Activated T-cell treated with anti-CD3 and anti-CD28 coated beads for 48 hours (primary cell): ENCODE measurements around the gene PAM.

Experiments used
- DNase-seq: peaks from one replicate; pipeline ENCODE4 v3.0.0-alpha.2; 2020; ENCODE audit warnings: low read depth

PAM gene

DNA sequence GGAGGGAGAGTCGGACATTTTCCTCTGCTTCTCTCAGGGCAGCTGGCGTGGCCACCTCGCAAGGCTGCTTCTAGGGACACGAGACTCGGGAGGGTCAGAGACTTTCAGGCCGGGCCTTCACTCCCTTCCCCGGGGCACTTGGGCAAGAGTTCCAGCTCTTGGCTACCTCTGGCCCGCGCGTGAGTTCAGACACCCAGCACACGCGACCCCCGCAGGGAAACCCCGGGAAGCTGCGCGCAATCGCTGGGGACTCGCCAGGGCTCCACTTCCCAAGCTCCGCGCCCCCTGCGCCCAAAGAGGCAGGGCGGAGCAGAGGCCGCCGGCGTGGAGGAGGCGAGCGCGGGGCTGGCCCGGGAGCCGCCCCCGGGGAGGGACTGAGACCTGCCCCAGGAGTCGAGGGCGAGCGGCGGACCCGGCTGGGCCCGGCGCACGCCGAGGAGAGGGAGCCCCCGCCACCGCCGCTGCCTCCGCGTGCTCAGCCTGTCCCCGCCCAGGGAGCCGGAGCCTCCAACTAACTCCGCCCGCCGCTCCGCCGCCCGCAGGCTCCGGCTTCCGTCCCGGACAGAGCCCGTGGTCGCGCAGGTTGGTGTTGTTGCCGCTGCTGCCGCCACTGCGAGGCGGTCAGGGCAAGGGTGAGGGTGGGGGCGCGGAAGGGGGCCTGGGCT is at the start of gene PAM:
TSS of gene PAM (plus strand) at position 539 of the 665 bp plus-strand sequence. CDS start 110,891 bp downstream, outside the sequence.
- peak; percentile 79 for DNase-seq

DNA sequence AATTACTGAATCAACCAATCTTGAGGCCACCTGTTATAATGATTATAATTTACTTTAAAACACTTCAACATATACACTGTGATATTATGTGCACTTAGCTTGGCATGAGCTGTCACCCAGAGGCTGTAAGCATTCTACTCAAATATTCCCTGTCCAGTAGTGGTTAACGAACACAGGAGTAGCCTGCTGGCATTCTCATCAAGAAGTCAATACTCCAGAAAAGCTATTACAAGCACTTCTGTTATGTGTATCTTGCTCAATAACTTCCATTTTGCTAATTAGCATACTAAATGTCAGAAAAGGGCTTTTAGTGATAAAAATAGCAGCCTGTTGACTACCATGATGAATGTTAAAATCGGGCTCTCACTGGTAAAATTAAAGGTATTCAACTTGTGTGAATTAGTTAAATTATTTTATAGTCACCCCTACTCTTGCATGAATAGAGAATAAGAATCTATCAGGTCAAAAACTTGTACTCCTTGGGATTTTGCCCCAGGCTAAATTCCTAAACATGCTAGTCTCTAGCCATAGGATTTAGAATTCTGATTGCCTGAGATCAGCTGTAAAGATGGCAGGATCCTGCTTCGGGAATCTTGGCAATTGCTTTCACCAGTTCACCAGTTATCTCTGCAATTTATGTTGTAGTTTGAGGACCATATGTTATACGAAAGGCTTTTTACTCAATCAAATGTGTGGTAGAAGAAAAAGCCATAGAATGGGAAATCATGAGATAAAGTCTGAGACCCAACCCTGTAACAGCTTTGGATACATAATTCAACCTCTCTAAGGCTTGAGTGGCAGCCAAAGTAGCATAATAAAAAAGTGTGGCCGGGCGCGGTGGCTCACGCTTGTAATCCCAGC is 43.4 kb upstream of the PAM start:
- DNase-seq: no peak

DNA sequence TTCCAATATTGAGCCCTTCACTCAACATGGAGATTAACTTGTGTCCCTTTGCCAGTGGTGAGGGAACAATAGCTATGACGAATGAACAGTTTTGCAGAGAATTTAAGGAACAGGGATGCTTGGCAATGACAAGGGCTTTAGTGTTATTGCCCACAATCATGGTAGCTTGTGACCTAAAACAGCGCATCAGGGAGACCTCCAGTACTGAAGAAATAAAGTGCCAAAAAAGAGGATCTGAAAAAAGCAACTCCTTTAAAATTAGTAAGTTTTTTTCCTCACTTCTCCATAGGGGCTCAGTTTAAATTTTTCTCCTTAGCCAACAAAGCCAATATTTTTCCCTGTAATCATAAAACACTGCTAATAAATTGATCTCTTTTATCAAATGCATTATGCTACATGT is 41.8 kb upstream of the PAM start:
- no peak for DNase-seq

DNA sequence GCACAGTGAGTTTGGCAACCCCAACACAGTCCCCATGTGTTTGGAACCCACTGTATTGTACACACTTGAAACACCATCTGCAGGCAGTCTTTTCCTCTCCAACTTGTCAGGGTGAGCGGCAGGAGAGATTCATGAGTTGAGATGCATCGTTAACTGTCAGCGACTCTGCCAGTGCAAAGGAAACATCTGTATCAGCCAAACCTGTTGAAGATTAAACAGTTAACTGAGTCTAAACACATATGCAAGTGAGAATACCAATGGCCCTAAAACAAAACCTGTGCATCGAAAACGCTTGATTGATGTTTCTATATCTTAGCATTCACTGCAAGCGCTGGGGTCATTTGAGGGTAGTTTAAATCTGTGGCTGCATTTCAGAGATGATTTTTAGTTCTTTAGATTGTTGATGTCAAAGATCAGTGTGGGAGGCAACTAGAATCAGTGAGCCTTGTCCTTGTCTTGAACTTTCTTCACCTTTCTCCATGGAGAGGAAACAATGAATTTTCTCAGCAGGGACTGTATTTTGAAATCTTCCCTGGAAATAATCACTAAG is 41.3 kb upstream of the PAM start:
- no peak for DNase-seq

DNA sequence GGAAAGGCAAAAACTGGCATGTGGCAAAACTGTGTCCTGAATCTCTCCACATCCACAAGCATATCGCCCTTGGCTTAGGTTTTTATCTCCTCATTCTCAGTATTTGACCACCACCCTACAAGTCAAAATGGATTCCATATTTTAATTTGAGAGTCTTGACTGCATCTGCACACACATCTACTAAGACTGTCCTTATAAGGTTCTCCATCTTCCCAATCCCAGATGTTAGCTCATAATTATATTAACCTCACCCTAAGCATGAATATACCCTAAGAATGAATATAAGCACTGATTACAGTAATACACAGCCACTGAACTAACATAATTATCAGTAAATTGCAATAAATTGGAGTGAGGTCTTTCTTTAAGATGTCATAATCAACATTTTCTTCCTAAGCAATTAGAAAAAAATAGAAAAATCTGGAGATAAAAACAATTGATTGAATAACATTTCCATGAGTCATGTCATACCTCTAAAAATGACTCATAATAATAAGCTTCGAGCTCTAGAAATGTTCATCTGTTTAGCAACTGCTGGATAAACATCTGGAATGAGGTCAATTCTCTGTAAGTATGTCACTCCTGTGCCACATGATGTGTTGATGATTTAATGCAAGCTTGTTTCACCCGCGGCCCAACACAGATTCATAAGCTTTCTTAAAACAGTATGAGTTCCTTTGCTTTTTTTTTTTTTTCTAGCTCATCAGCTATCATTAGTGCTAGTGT is 39.9 kb upstream of the PAM start:
- no peak for DNase-seq

DNA sequence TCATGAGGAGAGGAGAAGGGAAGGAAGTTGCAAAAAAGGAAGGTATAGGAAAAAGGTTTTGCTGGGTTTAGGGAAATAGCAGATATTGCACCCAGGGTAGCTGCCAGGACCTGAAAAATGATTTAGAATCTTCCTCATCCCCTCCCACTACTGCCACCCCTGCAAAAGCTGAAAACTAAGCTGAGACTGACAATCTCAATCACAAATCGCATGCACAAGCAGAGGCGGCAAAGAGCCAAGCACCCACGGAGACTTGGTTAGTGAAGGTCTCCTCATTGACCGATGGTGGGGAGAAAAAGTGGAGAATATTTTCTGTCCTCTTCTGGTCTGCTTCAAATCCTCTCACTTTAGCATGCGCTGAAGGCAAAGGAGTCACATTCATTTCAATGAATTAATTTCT is 39.1 kb upstream of the PAM start:
- no peak for DNase-seq

DNA sequence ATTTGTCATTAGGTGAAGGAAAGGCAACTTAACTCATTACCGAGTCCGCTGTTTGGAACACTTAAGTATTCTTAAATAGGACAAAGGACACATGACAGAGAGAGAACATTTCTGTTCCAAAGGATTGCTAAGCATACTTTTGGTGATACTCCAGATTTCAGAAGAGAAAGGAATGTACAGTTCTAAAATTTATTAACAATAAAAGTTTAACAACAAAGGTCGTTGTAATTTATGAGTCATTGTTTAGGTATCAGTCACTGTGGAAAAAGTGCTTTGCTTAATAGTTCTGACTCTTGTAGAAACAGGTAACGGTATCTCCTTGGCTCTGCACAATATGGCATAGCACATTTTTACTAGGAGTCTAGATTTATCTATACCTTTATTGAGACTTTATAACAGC is 36.3 kb upstream of the PAM start:
- no peak for DNase-seq

DNA sequence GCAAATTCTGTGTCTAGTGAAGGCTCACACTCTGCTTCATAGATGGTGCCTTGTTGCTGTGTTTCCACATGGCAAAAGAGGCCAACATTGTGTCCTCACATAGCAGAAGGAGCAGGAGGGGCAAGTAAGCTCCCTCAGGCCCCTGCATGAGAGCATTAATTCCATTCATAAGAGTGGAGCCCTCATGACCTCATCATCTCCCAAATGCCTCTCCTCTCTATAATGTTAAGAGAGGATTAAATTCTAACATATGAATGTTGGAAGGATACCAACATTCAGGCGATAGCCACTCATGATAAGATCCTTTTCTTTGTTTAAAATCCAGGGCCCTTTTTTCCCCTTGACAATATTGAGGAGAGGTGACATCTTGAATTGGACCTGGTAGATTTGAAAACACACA is 35.2 kb upstream of the PAM start:
- no peak for DNase-seq

DNA sequence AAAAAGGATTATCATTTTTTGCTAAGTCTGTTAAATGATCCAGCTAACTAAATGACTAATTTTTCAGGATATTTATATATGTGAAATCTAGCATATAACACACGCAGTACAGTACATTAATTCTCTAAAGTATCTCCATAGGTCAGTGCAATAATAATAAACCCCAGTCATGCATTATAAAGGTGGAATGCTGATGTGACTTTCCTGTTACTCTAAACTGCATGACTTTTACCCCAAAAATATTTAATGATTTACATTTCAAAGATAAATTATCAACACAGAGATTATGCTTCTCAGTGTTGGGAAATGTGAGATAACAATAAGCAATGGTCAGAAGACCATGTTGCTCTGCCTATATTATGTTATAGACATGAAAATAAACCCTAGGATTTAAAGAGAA is 34.1 kb upstream of the PAM start:
- no peak for DNase-seq

DNA sequence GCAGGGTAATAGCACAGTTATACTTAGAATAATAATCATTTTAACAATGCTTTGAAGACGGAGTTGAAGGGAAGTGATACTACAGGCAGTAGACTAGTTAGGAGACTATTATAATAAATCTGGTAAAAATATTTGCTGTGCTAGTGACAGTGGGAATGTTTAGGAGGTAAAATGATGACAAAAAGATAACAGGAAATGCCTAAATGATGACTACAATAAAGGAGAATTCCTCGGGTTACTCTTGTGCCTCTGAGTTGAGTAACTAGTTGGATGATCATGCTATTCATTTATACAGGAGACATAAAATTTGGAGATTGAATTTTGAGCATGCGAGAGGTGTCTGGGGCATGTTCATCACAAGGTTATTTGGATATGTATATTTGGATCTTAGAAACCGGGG is 32.2 kb upstream of the PAM start:
- DNase-seq: no peak

DNA sequence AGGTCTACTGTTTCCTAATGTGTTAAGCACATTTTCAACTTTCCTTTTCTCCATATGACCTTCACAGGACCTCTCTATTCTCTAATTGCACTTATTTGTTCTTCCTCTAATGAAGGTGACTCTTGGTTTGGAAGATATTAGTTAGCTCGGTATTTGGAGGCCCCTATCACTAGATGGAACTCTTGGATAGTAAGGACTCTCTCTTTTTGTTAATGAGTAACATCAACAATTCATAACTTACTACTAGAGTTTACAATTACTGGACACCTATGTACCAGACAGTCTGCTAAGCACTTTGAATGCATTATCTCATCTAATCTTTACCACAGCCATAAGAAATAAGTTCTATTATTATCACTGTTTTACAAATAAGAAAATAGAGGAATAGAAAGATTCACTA is 23.4 kb upstream of the PAM start:
- DNase-seq: no peak

DNA sequence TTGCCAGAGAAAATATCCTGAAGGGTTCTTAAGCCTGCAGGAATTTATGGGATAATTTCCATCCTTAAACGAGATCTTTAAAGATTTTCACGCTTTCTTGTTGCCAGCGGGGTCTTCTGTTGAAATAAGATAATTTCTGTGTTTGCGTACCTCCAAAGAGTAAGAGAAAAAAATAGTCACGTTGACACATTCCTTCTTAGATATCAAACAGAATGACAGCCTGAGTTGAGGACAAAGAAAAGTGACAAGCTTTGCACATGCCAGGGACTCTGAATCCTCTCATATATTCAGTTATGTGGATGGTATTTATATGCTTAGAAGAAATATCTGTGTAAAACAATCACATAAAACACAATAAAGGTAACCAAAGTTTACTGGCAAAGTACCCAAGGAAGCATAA is 21.6 kb upstream of the PAM start:
- no peak for DNase-seq

DNA sequence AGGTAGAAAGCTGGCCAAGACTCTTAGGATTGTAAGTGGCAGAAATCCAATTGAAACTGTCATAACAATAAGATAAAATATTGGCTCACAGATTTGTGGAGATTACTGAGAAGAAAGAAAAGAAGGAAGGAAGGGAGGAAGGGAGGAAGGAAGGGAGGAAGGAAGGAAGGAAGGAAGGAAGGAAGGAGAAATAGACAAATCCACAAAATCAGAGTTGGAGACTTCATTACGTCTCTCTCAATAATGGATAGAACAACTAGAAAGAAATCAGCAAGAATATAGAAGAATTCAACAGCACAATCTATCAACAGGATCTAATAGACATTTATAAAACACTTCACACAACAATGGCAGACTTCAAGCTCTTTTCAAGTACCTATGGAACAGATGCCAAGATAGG is 17.9 kb upstream of the PAM start:
- DNase-seq: no peak

DNA sequence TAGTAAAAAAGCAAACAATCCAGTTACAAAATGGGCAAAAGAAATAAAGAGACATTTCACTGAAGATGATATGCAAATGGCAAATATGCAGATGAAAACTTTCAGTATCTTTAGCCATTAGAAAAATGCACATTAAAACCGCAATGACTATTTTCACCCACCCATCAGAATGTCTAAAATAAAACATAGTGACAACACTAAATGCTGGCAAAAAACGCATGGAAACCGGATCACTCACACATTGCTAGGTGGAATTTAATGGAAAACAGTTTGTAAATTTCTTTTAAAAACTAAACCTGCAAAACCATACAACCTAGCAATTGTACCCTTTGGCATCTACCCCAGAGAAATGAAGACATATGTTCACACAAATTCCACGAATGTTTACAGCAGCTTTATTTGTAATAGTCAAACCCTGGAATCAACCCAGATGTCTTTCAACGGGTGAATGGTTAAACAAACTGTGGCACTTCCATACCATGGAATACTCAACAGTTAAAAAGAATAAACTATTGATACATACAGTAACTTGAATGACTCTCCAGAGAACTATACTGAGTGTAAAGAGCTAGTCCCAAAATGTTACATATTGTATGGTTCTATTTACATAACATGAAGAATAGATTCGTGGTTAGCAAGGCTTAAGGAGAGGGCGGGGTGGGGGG is 17.2 kb upstream of the PAM start:
- DNase-seq: no peak

DNA sequence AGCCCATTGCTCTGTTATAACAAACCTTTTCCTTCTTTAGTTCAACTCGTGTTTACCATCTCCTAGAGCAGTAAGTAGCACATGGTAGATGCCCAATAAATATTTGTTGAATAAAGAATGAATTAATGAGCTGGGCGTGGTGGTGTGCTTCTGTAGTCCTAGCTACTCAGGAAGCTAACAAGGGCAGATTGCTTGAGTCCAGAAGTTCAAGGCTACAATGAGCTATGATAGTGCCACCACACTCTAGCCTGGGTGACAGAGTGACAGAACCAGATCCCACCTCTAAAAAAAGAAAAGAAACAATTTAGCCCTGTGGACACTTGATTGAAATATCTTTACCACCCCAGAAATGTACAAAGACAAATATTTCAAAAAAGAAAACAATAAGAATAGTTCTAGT is 14.6 kb upstream of the PAM start:
- DNase-seq: no peak

DNA sequence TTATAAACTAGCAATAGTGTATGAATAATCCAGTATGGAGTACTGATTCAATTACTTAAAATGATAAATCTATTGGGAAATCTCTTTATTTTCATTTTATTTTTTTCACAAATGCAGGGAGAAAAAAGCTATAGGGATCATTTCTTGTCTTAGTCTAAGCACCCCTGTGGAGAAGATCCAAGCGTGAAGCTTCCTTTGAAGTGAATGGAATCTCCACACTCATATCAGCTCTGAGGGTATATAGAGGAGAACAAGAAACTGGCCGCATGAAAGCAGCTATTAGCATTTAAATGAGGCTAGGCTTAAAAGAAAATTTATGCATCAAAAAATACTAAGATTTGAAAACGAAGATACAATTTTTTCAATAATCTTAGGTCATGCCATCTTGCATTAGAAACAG is 12.9 kb upstream of the PAM start:
- DNase-seq: no peak

DNA sequence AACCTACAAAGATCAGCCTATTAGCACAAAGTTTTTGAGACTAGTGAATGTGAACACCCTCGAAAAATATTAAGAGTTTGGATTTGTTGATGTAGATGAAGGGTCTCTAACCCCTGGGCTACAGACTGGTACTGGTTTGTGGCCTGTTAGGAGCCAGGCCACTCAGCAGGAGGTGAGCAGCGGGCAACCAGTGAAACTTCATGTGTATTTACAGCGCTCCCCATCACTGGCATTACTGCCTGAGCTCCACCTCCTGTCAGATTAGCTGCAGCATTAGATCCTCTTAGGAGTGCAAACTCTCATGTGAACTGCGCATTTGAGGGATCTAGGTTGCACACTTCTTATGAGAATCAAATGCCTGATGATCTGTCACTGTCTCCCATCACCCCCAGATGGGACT is 11.2 kb upstream of the PAM start:
- DNase-seq: no peak

DNA sequence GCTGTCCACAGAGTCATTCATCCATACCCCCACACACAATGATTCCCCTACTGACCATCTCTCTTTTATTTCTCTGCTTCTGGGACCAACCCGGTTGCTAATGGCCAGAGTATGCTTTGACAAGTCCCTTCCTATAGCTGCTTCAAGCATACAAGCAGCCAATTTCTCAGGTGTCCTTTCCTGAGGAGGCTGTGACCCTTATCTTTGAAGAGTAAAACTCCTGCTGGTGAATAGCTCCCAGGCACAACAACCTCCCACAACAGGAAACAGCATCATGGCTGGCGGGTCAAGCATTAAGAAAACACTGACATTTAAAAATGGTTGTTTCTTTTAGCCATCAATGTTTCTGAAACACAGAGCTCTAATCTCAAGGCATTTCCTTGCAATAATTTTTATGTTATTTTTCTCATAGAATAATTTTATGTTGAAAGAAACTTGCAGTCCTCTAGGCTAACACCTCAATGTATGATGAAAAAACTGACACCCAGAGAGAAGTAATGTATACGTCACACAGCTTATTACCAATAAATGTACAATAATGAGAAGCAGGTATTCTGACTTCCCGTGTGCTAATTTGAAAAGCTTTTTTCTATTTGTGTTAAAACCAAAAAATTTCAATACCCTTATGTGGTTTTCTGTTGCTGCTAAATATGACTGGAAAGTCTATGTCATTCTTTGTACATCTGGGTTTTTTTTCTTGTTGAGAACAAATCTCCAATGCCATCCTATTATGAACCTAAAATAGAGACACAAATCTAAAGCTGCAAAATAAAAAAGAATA is 7.5 kb upstream of the PAM start:
- no peak for DNase-seq

DNA sequence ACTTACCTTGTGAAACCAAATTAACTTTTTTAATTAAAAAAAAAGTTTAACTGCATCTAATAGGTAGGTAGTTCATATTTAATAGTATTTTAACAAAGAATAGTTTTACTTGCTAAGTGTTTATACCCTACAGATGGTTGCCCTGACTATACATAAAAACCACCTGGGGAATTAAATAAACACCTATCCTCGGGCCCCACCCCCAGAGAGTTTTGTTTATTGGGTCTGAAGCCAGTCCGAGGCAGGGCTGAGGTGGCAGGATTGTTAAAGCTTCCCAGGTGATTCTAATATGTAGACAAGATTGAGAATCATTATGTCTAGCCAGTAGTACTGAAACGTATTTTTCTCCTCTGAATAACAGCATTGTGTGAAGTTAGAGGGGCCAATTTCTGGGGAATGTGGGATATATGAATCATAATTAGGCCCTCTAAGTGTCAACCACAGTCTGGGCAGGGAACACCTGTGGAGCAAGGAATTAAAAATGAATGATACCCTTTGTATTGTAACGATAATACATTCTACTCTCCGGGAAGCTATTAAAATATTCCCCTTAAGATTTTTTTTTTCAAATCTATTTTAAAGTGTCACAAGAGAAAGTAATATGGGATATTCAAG is 5.6 kb upstream of the PAM start:
- DNase-seq: no peak

DNA sequence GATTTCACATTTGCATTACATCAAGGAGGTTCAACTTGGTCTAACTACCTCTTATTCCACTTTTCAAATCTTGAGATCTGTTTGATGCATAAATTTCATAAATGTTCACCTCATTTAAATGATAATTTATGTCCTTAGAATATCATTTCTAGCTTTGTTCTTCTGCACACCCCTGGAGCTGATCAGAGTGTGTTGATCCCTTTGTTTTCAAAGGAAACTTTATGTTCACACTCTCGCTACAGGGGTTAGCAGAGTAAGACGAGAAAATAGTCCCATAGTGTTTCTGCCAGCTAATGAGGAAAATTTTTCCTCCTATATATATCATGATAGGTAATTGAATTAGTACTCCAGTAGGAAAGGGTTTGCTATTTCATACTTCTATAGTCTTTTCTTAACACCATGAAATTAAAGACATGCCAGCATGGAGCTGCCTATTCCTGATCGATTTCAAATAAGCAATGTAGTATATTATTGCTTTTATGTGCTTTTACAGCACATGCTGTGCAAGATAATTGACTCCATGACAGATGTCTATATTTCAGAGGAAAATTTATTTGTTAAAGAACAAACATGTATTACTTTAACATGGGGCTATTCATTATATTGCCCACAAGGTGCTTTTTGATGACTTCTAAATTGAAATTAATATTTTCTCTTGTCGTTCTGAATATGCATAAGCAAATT is 4.8 kb upstream of the PAM start:
- no peak for DNase-seq
